Neural progenitor cell (in vitro differentiated cells): ENCODE data around the gene IL17RE. TPM values are rescaled to one million over a fixed set of nuclear protein-coding genes. Genes with fewer than 3 reads are reported as not detected.

Experiments
- DNase-seq: peaks from one replicate; pipeline ENCODE4 v3.0.0-alpha.2; 2016; ENCODE audit warnings: low spot score
- H2AFZ ChIP-seq: fragments of 200-600 bp; sonication (generic); replicated peaks from 2 replicates; pipeline ENCODE4 v1.6.1; 2016; ENCODE audit warnings: antibody characterized with exemption
- H3F3A ChIP-seq: fragments of 200-600 bp; sonication (generic); 2 replicates; pipeline ENCODE4 v1.6.1; 2016; ENCODE audit warnings: antibody characterized with exemption, low read depth
- H3K27ac ChIP-seq: fragments of 200-600 bp; sonication (generic); 2 replicates; pipeline ENCODE4 v1.5.1; 2016; ENCODE audit warnings: mild to moderate bottlenecking
- H3K27me3 ChIP-seq: fragments of 200-600 bp; sonication (generic); 2 replicates; pipeline ENCODE4 v1.6.1; 2016; ENCODE audit warnings: mild to moderate bottlenecking, moderate library complexity
- H3K36me3 ChIP-seq: fragments of 200-600 bp; sonication (generic); 2 replicates; pipeline ENCODE4 v1.5.1; 2016
- H3K4me1 ChIP-seq: fragments of 200-600 bp; sonication (generic); 2 replicates; pipeline ENCODE4 v1.6.1; 2016; ENCODE audit warnings: mixed run types
- H3K4me2 ChIP-seq: fragments of 200-600 bp; sonication (generic); 2 replicates; pipeline ENCODE4 v1.6.1; 2016
- H3K4me3 ChIP-seq: fragments of 200-600 bp; sonication (generic); 2 replicates; pipeline ENCODE4 v1.5.1; 2016
- H3K79me2 ChIP-seq: fragments of 200-600 bp; sonication (generic); 2 replicates; pipeline ENCODE4 v1.6.1; 2016; ENCODE audit warnings: low read depth
- H3K9ac ChIP-seq: fragments of 200-600 bp; sonication (generic); 2 replicates; pipeline ENCODE4 v1.6.1; 2016
- H3K9me3 ChIP-seq: fragments of 200-600 bp; sonication (generic); 2 replicates; pipeline ENCODE4 v1.5.1; 2016; ENCODE audit warnings: low read depth
- H4K20me1 ChIP-seq: fragments of 200-600 bp; sonication (generic); 2 replicates; pipeline ENCODE4 v1.6.1; 2016; ENCODE audit warnings: low read depth
- H3K27ac Mint-ChIP-seq: 3 replicates; pipeline ENCODE4 v1.8.0; 2021; ENCODE audit warnings: mixed read lengths
- H3K27me3 Mint-ChIP-seq: 2 replicates; pipeline ENCODE4 v1.8.0; 2022; ENCODE audit warnings: low read depth, mild to moderate bottlenecking, inconsistent platforms, moderate library complexity, mixed read lengths; ENCODE audit not compliant: insufficient read depth
- H3K36me3 Mint-ChIP-seq: 3 replicates; pipeline ENCODE4 v1.8.0; 2021; ENCODE audit warnings: mixed read lengths
- H3K4me1 Mint-ChIP-seq: 3 replicates; pipeline ENCODE4 v1.8.0; 2021; ENCODE audit warnings: mixed read lengths
- H3K4me3 Mint-ChIP-seq: 3 replicates; pipeline ENCODE4 v1.8.0; 2021; ENCODE audit warnings: mild to moderate bottlenecking, moderate library complexity, mixed read lengths
- H3K9me3 Mint-ChIP-seq: 3 replicates; pipeline ENCODE4 v1.8.0; 2020; ENCODE audit warnings: mixed read lengths
- EZH2 ChIP-seq: fragments of 200-600 bp; sonication (generic); IDR thresholded peaks from 2 replicates; pipeline ENCODE4 v1.6.1; 2017; ENCODE audit warnings: antibody characterized with exemption, mild to moderate bottlenecking, moderate library complexity
- EZH2phosphoT487 ChIP-seq: fragments of 200-600 bp; sonication (generic); IDR thresholded peaks from 2 replicates; pipeline ENCODE4 v1.6.1; 2017; ENCODE audit warnings: antibody characterized with exemption
- total RNA-seq: library from RNA; depleted of rRNA; stranded (reverse); fragments of >200 nt; gene quantifications from 2 replicates; pipeline ENCODE4 v1.2.3, GENCODE V29; 2015; ENCODE audit warnings: low replicate concordance
- TF ChIP-seq, protein P1 (sequence below): fragments of 200-600 bp; sonication (generic); IDR thresholded peaks from 2 replicates; pipeline ENCODE4 v1.5.1; 2017; ENCODE audit warnings: antibody characterized with exemption, mild to moderate bottlenecking

Gene IL17RE
- total RNA-seq, 1 donor from 2014 or later: not detected

DNA sequence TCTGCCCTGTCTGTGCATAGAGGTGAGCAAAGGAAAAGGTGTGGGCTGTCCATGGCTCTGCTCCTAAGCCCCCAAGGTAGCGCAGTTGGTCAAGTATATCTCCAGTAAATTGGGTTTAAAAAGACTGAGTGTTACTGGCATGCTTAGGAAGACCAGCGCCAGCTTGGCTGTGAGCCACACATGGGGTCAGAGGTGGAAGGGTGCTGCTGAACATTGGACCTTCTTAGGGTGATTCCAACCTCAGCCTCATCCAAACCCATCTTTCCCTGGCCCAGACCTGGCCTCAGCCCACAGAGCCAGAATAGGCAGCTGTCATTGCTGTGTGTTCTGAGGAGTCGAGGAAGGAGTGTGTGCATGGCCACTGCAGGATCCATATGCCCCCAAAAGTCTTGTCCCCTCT, 5.6 kb downstream of the IL17RE start:
- H3K9ac ChIP-seq: no peak overlapping the region
- no peaks in the 10 kb centered on the region for H3K9me3 ChIP-seq
- Mint-ChIP-seq H3K27me3 (peaks cover 5% of the 10 kb centered on the region), H3K27ac (no peak overlapping the region), H3K9me3 (no peaks in the 10 kb centered on the region), H3K36me3 (no peaks in the 10 kb centered on the region), H3K4me3 (no peak overlapping the region), H3K4me1 (peaks cover 5% of the 10 kb centered on the region)
- TF ChIP-seq, protein P1, sequence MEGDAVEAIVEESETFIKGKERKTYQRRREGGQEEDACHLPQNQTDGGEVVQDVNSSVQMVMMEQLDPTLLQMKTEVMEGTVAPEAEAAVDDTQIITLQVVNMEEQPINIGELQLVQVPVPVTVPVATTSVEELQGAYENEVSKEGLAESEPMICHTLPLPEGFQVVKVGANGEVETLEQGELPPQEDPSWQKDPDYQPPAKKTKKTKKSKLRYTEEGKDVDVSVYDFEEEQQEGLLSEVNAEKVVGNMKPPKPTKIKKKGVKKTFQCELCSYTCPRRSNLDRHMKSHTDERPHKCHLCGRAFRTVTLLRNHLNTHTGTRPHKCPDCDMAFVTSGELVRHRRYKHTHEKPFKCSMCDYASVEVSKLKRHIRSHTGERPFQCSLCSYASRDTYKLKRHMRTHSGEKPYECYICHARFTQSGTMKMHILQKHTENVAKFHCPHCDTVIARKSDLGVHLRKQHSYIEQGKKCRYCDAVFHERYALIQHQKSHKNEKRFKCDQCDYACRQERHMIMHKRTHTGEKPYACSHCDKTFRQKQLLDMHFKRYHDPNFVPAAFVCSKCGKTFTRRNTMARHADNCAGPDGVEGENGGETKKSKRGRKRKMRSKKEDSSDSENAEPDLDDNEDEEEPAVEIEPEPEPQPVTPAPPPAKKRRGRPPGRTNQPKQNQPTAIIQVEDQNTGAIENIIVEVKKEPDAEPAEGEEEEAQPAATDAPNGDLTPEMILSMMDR: no peak
- TF ChIP-seq EZH2: no peak
- TF ChIP-seq EZH2phosphoT487: no peak
- no peaks in the 10 kb centered on the region for H3K79me2 ChIP-seq
- H3K4me3 ChIP-seq: no peak overlapping the region
- no peak for DNase-seq
- no peaks in the 10 kb centered on the region for H3K27me3 ChIP-seq
- H3K36me3 ChIP-seq: no peaks in the 10 kb centered on the region
- no peaks in the 10 kb centered on the region for H4K20me1 ChIP-seq
- no peak overlapping the region for H3K4me2 ChIP-seq
- no peak overlapping the region for H3K27ac ChIP-seq
- no peak overlapping the region for H2AFZ ChIP-seq
- no peaks in the 10 kb centered on the region for H3K4me1 ChIP-seq
- no peaks in the 10 kb centered on the region for H3F3A ChIP-seq

GRCh38 chr3:9909221-9910013, 6.8 kb downstream of the IL17RE start:
- Histone ChIP-seq H3K9me3 (no peaks in the 10 kb centered on the region), H3K36me3 (no peaks in the 10 kb centered on the region)
- peaks cover 5% of the 10 kb centered on the region for H3K27me3 Mint-ChIP-seq

GRCh38 chr3:9911863-9912262, 9.2 kb downstream of the IL17RE start:
- no peak overlapping the region for H3K4me2 ChIP-seq
- H3K9me3 Mint-ChIP-seq: no peaks in the 10 kb centered on the region
- no peaks in the 10 kb centered on the region for H4K20me1 ChIP-seq
- H3K27me3 ChIP-seq: peaks cover 30% of the 10 kb centered on the region
- no peaks in the 10 kb centered on the region for H3K9me3 ChIP-seq
- H3K27ac ChIP-seq: no peak overlapping the region
- no peaks in the 10 kb centered on the region for H3K79me2 ChIP-seq
- H3K36me3 ChIP-seq: no peaks in the 10 kb centered on the region
- no peak overlapping the region for H3K4me3 Mint-ChIP-seq
- no peak overlapping the region for H2AFZ ChIP-seq
- H3K27ac Mint-ChIP-seq: no peak overlapping the region
- peaks cover 16% of the 10 kb centered on the region for H3K4me1 ChIP-seq
- peaks cover 13% of the 10 kb centered on the region for H3K4me1 Mint-ChIP-seq
- H3K4me3 ChIP-seq: no peak overlapping the region
- TF ChIP-seq, protein P1: no peak
- TF ChIP-seq EZH2: no peak
- no peak for TF ChIP-seq EZH2phosphoT487
- H3F3A ChIP-seq: peaks cover 14% of the 10 kb centered on the region
- H3K9ac ChIP-seq: no peak overlapping the region
- H3K36me3 Mint-ChIP-seq: no peaks in the 10 kb centered on the region
- H3K27me3 Mint-ChIP-seq: peaks cover 5% of the 10 kb centered on the region
- no peak for DNase-seq

More at GRCh38 chr3:9909221-9910013, 6.8 kb downstream of the IL17RE start:
- no peak for DNase-seq
- no peak overlapping the region for H3K4me3 ChIP-seq
- H3K27ac Mint-ChIP-seq: no peak overlapping the region
- H4K20me1 ChIP-seq: no peaks in the 10 kb centered on the region
- no peak overlapping the region for H3K9ac ChIP-seq
- TF ChIP-seq EZH2 (no peak), EZH2phosphoT487 (no peak)
- H3F3A ChIP-seq: peaks cover 4% of the 10 kb centered on the region
- H3K36me3 Mint-ChIP-seq: no peaks in the 10 kb centered on the region
- H3K79me2 ChIP-seq: no peaks in the 10 kb centered on the region
- H3K9me3 Mint-ChIP-seq: no peaks in the 10 kb centered on the region
- H3K4me2 ChIP-seq: no peak overlapping the region
- no peak overlapping the region for H3K27ac ChIP-seq
- peaks cover 5% of the 10 kb centered on the region for H3K27me3 ChIP-seq
- no peak overlapping the region for H2AFZ ChIP-seq
- H3K4me3 Mint-ChIP-seq: no peak overlapping the region
- peaks cover 3% of the 10 kb centered on the region for H3K4me1 Mint-ChIP-seq
- no peaks in the 10 kb centered on the region for H3K4me1 ChIP-seq

DNA sequence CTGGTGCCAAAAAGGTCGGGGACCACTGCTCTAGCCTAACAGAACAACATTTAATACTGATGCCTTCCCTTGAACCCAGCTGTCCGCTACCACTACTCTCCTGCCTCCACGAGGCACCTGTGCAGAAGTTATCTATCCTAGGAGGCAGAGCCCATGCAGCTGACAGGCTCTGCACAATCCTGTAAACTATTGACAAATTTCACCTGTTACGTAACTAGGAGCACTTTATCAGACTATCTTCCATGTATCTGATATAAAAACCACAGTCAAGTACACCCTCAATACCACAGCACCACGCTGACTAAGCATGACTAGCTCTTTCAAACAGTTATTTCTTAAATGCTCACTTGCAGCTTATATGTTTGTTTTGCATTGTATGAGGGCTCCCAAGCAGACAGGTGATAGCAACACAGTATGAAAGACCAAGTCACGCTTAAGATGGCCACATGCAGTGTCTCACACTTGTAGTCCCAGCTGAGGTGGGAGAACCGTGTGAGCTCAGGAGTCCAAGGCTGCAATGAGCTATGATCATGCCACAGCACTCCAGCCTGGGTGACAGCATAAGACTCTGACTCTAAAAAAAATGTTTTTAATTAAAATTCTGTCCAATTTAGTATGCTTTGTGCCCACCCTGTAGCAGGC, 9.8 kb downstream of the IL17RE start:
- Histone ChIP-seq H2AFZ (no peak overlapping the region), H3K79me2 (no peaks in the 10 kb centered on the region), H3F3A (peaks cover 14% of the 10 kb centered on the region), H3K36me3 (no peaks in the 10 kb centered on the region), H3K9me3 (no peaks in the 10 kb centered on the region), H3K4me3 (no peak overlapping the region), H3K4me2 (no peak overlapping the region), H3K27me3 (peaks cover 30% of the 10 kb centered on the region), H4K20me1 (no peaks in the 10 kb centered on the region), H3K9ac (no peak overlapping the region), H3K27ac (no peak overlapping the region), H3K4me1 (peaks cover 19% of the 10 kb centered on the region)
- Mint-ChIP-seq H3K9me3 (no peaks in the 10 kb centered on the region), H3K4me3 (no peak overlapping the region), H3K27ac (no peak overlapping the region), H3K36me3 (no peaks in the 10 kb centered on the region), H3K27me3 (peaks cover 5% of the 10 kb centered on the region), H3K4me1 (peaks cover 14% of the 10 kb centered on the region)
- TF ChIP-seq, protein P1: no peak
- TF ChIP-seq EZH2 (no peak), EZH2phosphoT487 (no peak)
- DNase-seq: no peak
